Spleen (tissue), 7 donors: ENCODE data around the gene PLSCR2.

Experiments
- POLR2A ChIP-seq, 3 donors: fragments of 450-650 bp; IDR thresholded peaks; one replicate each; pipeline ENCODE4 v1.5.1; 2017; ENCODE audit warnings: antibody characterized with exemption in 3 of 3, mild to moderate bottlenecking in 1 of 3
- POLR2AphosphoS5 ChIP-seq, 3 donors: sonication (generic); formaldehyde crosslinking; IDR thresholded peaks; one replicate each; pipeline ENCODE4 v1.5.1; 2017; ENCODE audit warnings: antibody characterized with exemption in 3 of 3
- TF ChIP-seq, protein P1 (sequence below), 11 experiments: fragments of 200-600 bp in 7 of 11; fragments of 450-650 bp in 4 of 11; sonication (generic) in 4 of 11; IDR thresholded peaks in 8 of 11; conservative IDR thresholded peaks in 3 of 11; 1 replicate in 7 of 11; 2 replicates in 4 of 11; pipeline versions ENCODE4 v1.4.0 to v1.8.0; 2016 to 2021; ENCODE audit warnings: antibody characterized with exemption in 11 of 11, inconsistent platforms in 4 of 11, mild to moderate bottlenecking in 1 of 11
- donor health status: DM: no; HTN: no; CAD: no; lungs with moderate emphysema.
- donor health status: DM: no; HTN: no; CAD: no.
- donor health status: DM: no; HTN: no; CAD: no.

DNA sequence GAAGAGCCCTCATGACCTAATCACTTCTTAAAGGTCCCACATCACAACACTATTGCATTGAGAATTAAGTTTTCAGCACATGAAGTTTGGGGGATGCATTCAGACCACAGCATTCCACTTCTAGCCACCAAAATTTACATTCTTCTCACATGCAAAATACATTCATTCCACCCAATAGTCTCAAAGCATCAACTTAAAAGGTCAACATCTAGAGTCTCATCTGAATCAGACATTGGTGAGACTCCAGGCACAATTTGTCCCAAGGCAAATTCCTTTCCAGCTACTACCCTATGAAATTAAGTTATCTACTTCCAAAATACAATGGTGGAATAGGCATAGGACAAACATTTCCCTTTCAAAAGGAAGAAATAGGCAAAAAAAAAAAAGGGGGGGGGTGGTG is 64.9 kb downstream of the PLSCR2 start:
- TF ChIP-seq, protein P1, sequence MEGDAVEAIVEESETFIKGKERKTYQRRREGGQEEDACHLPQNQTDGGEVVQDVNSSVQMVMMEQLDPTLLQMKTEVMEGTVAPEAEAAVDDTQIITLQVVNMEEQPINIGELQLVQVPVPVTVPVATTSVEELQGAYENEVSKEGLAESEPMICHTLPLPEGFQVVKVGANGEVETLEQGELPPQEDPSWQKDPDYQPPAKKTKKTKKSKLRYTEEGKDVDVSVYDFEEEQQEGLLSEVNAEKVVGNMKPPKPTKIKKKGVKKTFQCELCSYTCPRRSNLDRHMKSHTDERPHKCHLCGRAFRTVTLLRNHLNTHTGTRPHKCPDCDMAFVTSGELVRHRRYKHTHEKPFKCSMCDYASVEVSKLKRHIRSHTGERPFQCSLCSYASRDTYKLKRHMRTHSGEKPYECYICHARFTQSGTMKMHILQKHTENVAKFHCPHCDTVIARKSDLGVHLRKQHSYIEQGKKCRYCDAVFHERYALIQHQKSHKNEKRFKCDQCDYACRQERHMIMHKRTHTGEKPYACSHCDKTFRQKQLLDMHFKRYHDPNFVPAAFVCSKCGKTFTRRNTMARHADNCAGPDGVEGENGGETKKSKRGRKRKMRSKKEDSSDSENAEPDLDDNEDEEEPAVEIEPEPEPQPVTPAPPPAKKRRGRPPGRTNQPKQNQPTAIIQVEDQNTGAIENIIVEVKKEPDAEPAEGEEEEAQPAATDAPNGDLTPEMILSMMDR (IDR thresholded peaks at IDR 0.05 in 8 of 11, conservative IDR thresholded peaks at IDR 0.05 in 3 of 11) = no peak
- no peak for TF ChIP-seq POLR2A (IDR thresholded peaks at IDR 0.05)
- TF ChIP-seq POLR2AphosphoS5 (IDR thresholded peaks at IDR 0.05) = no peak
